Right kidney (tissue), 9 donors: ENCODE measurements around the gene SULT1A2.
"Not testable (repeated sequence)": the region's sequence is repeated elsewhere in the genome, so short reads cannot be mapped to it uniquely, and the experiment has no call there.

Source experiments
- DNase-seq: peaks from one replicate; pipeline ENCODE4 v3.0.0-alpha.2; 2016
- long read RNA-seq, 8 donors: transcript quantifications; one replicate each; lab custom pipeline, GENCODE V29; 2026

SULT1A2 gene
- long read RNA-seq, donor 1 = 0 reads
- long read RNA-seq, donor 2 = 0 reads
- long read RNA-seq, donor 3 = 0 reads
- long read RNA-seq, donor 4 = 0 reads
- long read RNA-seq, donor 5 = 0 reads
- long read RNA-seq, donor 6, partial matches to known transcripts = 0 of 1 reads
- long read RNA-seq, donor 6, other reads (novel, unspliced or antisense) = 0 of 1 reads
- long read RNA-seq, donor 7 = 0 reads
- long read RNA-seq, donor 8 = 0 reads

- DNase-seq = peak; percentile 60
Observed at GRCh38 chr16:28596840-28597691, at the start of gene SULT1A2. TSS of gene SULT1A2 (minus strand) at chr16:28597050. CDS start at chr16:28595930, 1,120 bp downstream.

- not testable (repeated sequence) for DNase-seq
Observed at GRCh38 chr16:28639959-28640358, 43.1 kb upstream of the SULT1A2 start.

GRCh38 chr16:28638359-28638758, 41.5 kb upstream of the SULT1A2 start:
- not testable (repeated sequence) for DNase-seq

- DNase-seq = not testable (repeated sequence)
Observed at GRCh38 chr16:28637765-28638164, 40.9 kb upstream of the SULT1A2 start, which contains the start of gene NPIPB8. TSS of gene NPIPB8 (plus strand) at chr16:28638065. CDS start at chr16:28638361, 296 bp downstream.

- DNase-seq = not testable (repeated sequence)
Observed at GRCh38 chr16:28636093-28636823, 39.4 kb upstream of the SULT1A2 start.

GRCh38 chr16:28630905-28631304, 34.1 kb upstream of the SULT1A2 start:
- DNase-seq = not testable (repeated sequence)

- DNase-seq = peak; percentile 88
Observed at GRCh38 chr16:28623172-28623711, 26.4 kb upstream of the SULT1A2 start.

- not testable (repeated sequence) for DNase-seq
Observed at GRCh38 chr16:28622532-28623171, 25.8 kb upstream of the SULT1A2 start.

GRCh38 chr16:28621481-28622155, 24.8 kb upstream of the SULT1A2 start:
- DNase-seq = no peak

- DNase-seq = not testable (repeated sequence)
Observed at GRCh38 chr16:28620316-28620715, 23.5 kb upstream of the SULT1A2 start.

- DNase-seq = peak; percentile 20
Observed at GRCh38 chr16:28617874-28618273, 21.0 kb upstream of the SULT1A2 start.

GRCh38 chr16:28616636-28617035, 19.8 kb upstream of the SULT1A2 start:
- no peak for DNase-seq

GRCh38 chr16:28616224-28616577, 19.4 kb upstream of the SULT1A2 start:
- DNase-seq = not testable (repeated sequence)

- peak; percentile 37 for DNase-seq
Observed at GRCh38 chr16:28615486-28616223, 18.8 kb upstream of the SULT1A2 start.

GRCh38 chr16:28614561-28614960, 17.7 kb upstream of the SULT1A2 start:
- DNase-seq = not testable (repeated sequence)

GRCh38 chr16:28613912-28614311, 17.1 kb upstream of the SULT1A2 start:
- DNase-seq = not testable (repeated sequence)

GRCh38 chr16:28612359-28613280, 15.8 kb upstream of the SULT1A2 start:
- not testable (repeated sequence) for DNase-seq

- no peak for DNase-seq
Observed at GRCh38 chr16:28610595-28611191, 13.8 kb upstream of the SULT1A2 start.
